ENCODE measurements around the gene TFEB.

DNA sequence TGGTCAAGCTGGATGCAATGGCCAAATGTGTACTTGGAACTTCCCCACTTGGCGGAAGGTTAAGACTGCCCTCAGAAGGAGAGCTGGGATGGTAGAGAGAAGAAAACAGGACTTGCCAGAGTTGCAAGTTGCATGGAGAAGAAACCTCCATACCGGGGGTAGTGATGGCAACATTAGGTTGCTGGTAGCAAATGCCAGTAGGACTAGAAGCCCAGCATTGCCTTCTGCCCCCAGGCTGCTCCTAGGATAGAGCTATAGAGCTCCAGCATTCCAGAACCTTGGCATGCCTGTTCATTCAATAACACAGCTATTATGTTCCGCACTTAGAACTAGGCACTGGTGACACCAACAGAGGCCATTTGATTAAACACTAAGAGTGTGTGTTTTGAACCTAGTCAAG, 26.6 kb downstream of the TFEB start:
- TF ChIP-seq, protein P1, sequence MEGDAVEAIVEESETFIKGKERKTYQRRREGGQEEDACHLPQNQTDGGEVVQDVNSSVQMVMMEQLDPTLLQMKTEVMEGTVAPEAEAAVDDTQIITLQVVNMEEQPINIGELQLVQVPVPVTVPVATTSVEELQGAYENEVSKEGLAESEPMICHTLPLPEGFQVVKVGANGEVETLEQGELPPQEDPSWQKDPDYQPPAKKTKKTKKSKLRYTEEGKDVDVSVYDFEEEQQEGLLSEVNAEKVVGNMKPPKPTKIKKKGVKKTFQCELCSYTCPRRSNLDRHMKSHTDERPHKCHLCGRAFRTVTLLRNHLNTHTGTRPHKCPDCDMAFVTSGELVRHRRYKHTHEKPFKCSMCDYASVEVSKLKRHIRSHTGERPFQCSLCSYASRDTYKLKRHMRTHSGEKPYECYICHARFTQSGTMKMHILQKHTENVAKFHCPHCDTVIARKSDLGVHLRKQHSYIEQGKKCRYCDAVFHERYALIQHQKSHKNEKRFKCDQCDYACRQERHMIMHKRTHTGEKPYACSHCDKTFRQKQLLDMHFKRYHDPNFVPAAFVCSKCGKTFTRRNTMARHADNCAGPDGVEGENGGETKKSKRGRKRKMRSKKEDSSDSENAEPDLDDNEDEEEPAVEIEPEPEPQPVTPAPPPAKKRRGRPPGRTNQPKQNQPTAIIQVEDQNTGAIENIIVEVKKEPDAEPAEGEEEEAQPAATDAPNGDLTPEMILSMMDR (conservative IDR thresholded peaks at IDR 0.05) = no peak
- TF ChIP-seq EZH2 (IDR thresholded peaks at IDR 0.05; ENCODE audit: low read depth) = no peak
